NCI-H748 treated with DMSO at 0.1 percent for 48 hours (cell line): ENCODE results near the gene NPHS1.
"Not testable (repeated sequence)": the region's sequence is repeated elsewhere in the genome, so short reads cannot be mapped to it uniquely, and the experiment has no call there.

Experiments
- DNase-seq: peaks from one replicate; lab custom pipeline; 2025; lab: John Stamatoyannopoulos, UW

Gene NPHS1, protein sequence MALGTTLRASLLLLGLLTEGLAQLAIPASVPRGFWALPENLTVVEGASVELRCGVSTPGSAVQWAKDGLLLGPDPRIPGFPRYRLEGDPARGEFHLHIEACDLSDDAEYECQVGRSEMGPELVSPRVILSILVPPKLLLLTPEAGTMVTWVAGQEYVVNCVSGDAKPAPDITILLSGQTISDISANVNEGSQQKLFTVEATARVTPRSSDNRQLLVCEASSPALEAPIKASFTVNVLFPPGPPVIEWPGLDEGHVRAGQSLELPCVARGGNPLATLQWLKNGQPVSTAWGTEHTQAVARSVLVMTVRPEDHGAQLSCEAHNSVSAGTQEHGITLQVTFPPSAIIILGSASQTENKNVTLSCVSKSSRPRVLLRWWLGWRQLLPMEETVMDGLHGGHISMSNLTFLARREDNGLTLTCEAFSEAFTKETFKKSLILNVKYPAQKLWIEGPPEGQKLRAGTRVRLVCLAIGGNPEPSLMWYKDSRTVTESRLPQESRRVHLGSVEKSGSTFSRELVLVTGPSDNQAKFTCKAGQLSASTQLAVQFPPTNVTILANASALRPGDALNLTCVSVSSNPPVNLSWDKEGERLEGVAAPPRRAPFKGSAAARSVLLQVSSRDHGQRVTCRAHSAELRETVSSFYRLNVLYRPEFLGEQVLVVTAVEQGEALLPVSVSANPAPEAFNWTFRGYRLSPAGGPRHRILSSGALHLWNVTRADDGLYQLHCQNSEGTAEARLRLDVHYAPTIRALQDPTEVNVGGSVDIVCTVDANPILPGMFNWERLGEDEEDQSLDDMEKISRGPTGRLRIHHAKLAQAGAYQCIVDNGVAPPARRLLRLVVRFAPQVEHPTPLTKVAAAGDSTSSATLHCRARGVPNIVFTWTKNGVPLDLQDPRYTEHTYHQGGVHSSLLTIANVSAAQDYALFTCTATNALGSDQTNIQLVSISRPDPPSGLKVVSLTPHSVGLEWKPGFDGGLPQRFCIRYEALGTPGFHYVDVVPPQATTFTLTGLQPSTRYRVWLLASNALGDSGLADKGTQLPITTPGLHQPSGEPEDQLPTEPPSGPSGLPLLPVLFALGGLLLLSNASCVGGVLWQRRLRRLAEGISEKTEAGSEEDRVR (N-terminal part only)

DNA sequence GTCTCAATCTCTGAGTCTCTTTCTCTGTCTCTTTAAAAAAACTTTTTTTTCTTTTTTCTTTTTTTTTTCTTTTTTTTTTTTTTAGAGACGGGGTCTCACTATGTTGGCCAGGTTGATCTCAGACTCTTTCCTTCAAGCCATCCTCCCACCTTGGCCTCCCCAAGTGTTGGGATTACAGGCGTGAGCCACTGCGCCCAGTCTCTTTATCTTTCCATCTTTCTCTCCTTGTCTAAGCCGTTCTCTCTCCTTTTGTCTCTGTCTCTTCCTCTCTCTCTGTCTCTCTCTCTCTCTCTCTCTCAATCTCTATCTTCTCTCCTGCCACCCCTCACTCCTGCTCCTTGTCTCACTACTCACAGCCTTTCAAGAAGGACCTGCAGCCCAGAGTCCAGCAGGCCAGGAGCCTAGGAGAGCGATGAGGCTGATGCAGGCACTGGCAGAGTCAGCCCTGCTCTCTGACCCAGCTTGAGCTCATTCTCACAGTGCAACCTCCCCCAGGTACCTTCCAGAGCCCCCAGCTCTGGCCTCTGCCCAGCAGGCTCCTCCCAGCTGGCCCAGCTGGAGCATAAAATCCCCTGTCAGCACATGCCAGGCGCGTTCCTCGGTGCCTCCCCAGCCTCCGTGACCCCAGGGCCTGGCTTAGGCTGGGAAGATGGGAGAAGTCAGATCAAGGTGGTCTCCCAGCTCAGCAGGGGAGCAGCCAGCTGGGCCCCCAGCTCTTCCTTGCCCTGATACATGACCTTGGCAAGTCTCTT, at the start of gene NPHS1:
TSS of gene NPHS1 (minus strand) at position 476 of the 752 bp plus-strand sequence. CDS start 667 bp downstream, outside the sequence.
- no peak for DNase-seq

DNA sequence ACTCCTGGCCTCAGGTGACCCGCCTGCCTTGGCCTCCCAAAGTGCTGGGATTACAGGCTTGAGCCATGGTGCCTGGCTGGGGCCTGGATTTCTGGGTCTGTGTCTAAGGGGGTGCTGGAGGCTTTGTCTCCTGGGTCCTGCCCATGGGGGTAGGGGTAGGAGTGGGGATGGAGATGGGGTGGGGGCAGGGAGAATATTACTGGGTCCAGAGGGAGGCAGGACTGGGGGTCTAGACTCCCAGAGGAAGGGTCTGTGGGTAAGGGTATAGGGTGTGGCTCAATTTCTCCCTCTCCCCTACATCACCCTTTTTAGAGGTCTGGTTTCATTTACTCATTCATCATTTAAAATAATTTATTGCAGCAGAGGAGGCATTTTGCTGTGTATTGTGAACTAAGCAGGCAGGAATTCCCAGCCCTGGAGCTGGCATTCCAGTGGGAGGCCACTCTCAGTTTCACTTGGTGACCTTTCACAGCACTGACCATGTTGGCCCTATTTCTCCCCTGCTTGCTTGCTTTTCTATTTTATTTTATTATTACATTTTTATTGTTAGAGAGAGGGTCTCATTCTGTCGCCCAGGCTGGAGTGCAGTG, 48.8 kb upstream of the NPHS1 start:
- no peak for DNase-seq

DNA sequence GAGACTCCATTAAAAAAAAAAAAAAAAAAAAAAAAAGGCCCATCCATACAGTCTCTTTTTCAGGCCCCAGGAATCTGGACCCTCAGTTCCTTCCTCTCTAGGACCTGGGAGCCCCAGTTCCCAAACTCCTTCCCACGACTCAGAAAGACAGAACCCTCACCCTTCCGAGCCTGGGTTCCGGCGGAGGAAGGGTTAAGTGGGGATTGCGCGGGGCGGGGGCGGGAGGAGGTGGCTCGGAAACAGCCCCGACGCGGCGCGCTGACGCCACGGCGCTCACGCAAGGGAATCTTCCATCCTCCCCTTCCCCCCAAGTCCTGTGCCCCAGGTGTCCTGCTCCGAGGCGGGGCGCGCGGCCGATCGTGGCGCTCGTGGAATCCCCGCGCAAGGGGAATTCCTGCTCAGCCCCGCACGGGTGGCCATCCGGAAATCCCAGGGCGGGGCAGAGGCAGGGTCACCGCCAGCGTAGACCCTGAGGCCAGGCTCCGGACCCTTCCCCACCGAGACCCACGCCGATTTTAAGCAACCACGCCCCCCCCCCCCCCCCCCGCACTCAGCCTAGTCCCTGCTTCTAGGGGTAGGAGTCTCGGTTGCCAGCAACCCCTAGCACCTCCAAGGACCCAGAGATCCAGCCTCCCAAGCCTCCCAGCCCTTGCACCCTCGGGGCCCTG, 47.4 kb upstream of the NPHS1 start:
- peak; percentile 41 for DNase-seq

DNA sequence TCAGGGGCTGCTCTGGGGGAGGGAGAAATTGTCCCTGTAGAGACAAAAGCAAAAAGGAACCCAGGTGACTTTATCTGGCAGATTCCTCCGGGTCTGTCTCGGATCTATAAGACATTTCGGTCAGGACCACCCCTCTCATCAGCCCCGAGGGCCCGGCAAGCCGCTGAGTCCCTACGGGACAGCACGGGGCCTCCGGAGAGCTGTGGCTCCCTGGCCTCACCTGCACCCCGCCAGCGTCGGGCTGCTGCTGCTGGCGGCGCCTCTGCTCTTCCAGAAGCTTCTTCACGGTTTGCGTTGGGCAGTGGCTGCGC, 46.1 kb upstream of the NPHS1 start:
- no peak for DNase-seq

DNA sequence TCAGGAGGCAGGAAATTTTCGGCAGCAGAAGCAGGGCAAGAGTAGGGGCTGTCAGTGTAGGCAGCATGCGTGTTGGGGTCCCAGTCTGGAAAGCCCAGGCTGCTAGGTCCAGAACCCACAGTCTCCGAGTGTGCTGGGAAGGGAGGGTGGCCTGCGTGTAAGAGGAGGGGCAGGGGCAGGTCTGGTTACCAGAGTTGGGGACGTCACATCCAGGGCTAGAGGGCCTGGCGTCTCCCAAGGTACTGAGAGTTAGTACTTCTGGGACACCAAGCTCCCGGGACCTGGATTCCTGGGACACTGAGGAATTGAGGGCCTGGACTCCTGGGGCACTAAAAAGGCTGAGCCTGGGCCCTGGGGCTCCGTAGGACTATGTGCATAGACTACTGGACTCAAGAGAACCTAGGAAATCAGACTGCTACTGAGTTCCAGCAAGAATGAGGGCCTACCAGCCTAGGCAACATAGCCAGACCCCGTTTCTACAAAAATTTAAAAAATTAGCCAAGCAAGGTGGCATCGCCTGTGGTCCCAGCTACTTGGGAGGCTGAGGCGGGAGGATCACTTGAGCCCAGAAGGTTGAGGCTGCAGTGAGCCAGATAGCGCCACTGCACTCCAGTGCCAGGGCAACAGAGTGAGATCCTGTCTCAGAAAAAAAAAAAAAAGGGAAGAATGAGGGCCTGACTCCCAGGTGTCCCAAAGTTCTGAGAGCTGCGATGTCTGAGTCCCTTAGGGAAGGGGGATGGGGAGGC, 45.6 kb upstream of the NPHS1 start:
- DNase-seq, result no peak

DNA sequence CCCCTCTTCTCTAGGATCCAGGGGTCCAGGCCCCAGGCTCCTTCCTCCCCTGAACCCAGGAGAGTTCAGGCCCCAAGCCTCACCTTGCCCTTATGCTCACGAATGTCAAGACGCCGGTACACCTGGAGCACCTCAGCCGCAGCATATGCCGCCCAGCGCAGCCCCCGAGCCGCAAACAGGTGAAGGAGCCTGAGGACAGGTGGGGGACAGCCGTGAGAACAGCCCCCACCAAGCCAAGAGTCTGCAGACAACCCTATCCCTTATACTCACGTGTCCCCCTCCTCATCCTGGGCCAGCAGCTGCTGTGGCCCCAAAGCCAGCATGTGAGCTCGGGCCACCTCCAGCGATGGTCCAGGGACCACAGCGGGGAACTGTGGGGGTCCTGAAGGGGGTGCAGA, 44.3 kb upstream of the NPHS1 start:
- DNase-seq, result no peak

DNA sequence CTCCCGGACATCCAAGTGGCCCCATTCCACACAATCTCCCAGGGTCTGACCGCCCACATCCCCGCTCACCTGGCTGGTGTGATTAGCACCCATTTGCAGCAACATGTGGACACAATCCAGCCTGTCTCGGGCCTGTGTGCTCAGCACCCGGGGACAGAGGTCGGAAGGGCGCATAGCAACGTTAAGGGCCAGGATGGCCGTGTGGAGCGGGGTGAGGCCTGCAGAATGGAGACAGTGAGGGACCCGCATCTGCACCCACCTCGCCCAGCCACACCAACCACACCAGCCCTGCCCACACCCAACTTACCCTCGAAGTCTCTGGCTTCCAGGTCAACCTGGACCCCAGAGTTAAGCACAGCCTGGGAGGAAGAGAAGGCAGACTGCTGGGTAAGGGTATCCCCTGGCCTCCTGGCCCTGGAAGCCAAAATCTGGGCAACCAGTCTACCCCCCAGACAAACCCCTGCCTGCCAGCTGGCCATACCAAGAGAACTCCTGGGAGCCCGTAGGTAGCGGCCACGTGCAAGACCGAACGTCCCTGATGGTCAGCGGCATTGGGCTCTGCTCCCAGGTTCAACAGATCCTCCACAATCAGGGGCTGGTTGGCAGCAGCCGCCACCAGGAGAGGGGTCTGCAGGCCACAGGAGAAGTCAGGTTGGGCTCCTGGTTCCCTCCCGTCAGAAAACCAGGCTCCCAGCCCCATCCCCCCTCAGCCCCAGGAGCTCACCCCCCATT, 43.8 kb upstream of the NPHS1 start:
- DNase-seq, result no peak

DNA sequence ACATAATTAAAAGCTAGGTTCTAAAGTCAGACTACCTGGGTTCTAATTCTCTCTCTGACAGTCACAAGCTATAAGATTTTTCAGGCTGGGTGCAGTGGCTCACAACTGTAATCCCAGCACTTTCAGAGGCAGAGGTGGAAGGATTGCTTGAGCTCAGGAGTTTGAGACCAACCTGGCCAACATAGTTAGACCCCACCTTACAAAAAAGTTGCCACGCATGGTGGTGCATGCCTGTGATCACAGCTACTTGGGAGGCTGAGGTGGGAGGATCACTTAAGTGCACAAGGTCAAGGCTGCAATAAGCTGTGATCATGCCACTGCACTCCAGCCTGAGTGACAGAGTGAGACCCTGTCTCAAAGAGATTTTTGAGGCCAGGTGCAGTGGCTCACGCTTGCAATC, 42.0 kb upstream of the NPHS1 start:
- no peak for DNase-seq

DNA sequence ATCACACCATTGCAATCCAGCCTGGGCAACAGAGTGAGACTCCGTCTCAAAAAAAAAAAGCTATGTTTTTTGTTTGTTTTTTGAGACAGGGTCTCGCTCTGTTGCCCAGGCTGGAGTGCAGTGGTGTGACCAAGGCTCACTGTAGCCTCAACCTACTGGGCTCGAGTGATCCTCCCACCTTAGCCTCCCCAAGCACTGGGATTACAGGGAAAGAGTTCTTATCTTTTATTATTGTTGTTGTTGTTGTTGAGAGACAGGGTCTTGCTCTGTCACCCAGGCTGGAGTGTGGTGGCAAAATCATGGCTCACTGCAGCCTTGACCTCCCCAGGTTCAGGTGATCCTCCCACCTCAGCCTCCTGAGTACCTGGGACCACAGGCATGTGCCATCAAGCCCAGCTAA, 39.5 kb upstream of the NPHS1 start:
- DNase-seq, result not testable (repeated sequence)

DNA sequence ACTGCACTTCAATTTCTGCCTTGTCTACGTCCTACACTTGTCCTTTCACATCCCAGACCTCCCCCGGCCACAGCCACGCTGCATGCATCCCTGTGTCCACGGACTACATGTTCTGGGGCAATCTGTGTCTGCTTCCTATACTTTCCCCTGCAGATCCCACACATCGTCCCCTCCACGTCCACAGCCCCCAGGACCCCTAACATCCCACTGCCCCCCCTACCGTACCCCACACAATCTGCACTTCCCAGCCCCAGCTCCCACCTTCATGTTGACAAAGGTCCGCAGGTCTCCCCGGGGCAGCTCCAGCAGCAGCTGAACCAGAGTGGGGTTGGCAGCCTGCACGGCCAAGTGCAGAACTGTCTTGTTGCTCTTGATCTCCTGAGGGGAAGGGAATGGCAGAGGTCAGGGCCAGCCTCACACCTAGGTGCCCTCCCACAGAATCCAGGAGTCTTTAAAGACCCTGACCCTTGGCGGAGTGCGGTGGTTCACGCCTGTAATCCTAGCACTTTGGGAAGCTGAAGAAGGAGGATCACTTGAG, 37.9 kb upstream of the NPHS1 start:
- DNase-seq, result no peak

DNA sequence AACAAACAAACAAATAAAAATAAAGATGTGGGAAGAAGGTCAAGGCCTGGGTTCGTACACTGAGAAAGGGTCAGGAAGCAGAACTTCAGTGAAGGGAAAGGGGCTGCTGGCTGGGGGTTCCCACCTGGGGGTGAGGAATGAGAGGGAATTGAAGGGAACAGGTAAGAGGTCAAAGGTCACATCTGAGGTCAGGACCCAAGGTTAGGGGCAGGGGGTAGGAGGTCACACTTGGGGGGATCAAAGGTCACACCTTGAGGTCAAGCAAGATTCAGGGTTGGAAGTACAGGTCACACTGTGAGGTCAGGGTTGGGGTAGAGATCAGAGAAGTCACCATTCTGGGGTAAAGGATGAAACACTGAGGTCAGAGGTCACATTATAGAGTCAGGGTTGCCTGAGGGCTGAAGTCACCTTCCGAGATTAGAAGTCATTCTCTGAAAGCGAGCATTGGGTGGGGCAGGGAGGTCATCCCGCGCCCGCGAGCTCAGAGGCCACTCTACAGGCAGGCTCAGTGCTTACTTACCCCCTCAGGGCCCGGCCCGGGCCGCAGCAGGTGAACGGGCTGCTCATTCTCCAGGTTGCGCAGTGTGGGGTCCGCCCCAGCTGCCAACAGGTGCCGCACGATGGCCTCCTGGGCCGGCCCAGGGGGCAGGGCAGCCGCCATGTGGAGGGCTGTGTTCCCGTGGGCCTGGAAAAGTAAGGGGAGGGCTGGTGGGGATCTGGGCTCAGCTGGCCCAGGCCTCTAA, 37.2 kb upstream of the NPHS1 start:
- DNase-seq, result no peak

DNA sequence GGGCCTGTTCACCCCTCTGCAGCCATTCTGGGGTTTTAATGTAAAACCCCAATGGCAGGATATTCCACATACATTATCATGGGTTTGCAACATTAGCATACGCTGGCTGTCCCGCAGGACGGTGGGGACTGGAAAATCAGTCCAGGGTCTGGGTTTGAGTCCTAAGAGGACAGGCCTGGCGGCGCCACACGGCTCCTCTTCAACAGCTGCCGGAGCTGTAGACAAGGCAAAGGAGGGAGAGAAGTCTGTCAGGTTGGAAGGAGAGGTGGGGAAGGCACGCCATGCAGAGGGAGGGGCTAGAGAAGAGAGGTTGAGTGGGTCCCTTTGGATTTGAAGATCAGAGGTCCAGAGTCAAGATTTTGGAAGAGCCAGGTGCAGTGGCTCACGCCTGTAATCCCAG, 36.1 kb upstream of the NPHS1 start:
- DNase-seq, result no peak

DNA sequence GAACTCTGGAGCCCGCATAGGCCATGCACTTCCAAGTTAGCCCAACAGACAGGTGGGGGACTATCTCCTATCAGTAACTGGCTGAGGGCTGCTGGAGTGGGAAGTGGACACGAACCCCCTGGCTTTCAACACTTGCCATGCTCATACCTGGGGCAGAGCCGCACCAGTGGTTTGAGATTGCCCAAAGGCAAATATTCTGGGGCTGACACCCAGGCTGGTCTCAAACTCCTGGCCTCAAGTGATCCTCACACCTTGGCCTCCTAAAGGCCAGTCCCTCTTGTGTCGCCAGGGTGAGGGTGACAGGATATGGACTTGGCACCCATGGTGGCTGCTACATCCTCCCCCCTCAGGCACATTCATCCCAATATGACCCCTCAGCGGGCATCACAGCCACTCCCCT, 34.9 kb upstream of the NPHS1 start:
- DNase-seq, result no peak

DNA sequence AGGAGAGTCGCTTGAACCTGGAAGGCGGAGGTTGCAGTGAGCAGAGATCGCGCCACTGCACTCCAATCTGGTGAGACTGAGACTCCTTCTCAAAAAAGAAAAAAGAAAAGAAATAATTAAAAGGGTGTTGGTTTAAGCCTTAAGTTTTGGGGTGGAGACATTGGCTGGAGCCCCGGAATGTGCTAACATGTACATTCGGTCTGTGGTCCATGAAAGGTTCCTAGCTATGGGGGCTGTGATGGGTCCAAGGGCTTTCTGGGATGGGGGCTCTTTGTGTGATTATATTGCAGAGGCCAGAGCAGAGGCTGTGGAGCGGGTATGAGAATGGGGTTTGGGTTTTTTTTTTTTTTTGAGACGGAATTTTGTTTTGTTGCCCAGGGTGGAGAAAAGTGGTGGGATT, 33.6 kb upstream of the NPHS1 start:
- DNase-seq, result no peak

DNA sequence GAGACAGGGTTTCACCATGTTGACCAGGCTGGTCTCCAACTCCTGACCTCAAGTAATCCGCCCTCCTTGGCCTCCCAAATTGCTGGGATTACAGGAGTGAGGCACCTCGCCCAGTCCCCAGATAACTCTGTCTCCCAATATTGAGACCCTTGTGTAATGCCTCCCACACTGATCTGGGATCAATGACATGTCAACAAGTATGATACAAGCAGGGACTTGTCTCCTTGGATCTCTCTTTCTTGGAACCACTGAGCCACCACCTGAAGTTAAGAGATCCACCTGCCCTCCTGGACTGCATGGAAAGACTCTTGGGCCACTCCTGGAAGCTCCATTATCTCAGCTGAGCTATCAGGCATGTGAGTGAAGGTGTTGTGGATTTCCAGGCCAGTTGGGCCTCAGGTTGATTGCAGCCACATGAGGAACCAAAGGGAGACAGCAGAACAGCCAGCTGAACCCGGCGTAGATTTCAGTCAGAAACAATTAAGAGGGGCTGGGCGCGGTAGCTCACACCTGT, 33.0 kb upstream of the NPHS1 start:
- no peak for DNase-seq

DNA sequence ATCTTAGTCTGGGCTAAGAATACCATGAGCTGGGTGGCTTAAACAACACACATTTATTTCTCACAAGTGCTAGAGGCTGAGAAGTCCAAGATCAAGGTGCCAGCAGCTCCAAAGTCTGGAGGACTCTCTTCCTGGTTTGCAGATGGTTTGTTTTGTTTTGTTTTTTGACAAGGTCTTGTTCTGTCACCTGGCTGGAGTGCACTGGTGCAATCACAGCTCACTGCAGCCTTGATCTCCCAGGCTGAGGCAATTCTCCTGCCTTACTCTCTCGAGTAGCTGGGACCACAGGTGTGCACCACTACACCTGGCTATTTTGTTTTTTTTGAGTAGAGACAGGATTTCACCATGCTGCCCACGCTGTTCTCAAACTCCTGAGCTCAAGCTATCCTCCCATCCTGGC, 31.6 kb upstream of the NPHS1 start:
- DNase-seq, result no peak

DNA sequence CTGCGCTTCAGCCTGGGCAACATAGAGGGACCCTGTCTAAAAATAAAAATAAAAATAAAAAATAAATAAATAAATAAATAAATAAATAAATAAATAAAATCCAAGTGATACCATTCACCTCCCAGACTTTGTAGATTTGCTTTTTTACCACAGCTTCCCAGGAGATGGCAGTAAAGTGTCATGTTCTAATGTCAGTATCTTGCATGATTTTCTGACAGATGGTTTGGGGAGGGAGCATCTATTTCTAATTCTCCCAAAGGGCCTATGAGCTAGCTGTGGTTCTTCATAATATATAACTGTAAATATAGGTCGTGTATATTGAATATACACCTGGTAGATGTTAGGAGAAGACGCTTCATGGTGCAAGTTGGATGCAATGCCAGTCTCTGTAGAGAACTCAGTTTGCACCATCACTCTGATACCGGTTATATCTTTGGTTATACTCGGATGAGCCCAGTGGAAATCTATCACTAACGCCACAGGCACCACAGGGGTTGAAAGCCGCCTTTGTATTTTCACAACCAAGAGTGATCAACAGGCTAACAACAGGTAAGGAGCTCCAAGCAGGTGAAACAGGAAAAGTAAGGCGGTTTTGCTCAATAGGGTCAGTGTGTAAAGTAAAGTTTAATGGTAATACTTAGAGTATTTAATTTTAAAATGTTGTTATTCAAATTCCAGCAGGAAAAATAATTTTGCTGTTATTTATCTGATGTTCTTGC, 30.0 kb upstream of the NPHS1 start:
- DNase-seq, result peak; percentile 74

DNA sequence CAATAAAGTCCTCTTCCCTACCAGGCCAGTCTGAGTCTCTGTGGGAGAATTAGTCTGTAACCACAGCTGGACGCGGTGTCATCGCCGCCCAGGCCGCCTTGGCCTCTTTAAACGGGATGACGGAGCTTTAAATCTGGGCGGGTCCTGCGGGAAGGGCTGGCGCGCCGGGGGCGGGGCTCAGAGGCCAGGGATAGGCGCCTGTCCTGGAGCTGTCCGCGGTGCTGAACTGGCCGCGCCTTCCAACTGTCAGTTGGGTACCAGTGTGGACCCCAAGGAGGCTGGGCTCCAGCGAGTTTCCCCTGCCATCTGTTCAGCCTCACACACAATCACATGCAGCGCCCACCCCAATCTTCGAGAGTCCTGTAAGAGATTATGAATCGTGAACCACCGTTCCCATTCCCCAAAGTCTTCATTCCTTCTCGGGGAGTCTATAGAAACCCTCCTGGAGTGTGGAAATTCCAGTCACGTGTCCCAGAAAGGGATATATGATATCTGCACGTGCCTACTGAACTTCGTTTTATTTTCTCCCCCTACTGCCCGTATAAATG, 27.5 kb upstream of the NPHS1 start:
- DNase-seq, result peak; percentile 56
